Measurements from ENCODE around the gene ITSN1.
A peak's percentile ranks its signal among the peaks of the same experiment; 100 is the strongest.
"Not testable (repeated sequence)": the region's sequence is repeated elsewhere in the genome, so short reads cannot be mapped to it uniquely, and the experiment has no call there.

The ITSN1 gene

GRCh38 chr21:33866826-33867225 is 224.5 kb downstream of the ITSN1 start:
- DNase-seq, result no peak

DNA sequence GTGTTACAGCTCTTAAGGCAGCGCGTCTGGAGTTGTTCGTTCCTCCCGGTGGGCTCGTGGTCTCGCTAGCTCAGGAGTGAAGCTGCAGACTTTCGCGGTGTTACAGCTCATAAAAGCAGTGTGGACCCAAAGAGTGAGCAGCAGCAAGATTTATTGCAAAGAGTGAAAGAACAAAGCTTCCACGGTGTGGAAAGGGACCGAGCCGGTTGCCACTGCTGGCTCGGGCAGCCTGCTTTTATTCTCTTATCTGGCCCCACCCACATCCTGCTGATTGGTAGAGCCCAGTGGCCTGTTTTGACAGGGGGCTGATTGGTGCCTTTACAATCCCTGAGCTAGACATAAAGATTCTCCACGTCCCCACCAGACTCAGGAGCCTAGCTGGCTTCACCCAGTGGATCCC is 225.6 kb downstream of the ITSN1 start:
- DNase-seq, result not testable (repeated sequence)

DNA sequence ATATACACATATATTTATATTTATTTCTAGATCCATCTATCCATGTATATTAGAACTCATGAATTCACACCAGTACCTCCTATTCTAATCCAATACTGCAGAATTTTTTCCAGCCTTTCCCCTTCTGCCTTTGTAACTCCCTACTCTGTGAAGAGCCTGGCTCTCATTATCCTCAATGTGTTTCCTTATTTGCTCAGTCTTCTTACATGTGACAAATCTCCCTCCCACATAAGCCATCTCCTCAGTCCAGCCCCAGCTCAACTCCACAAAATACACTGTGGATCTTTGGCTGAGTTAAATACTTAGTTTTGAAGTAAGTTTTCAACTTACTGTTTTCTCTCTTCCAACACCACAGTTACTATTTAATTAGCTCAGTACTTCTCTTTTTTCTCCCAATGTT is 227.6 kb downstream of the ITSN1 start:
- DNase-seq, result no peak

DNA sequence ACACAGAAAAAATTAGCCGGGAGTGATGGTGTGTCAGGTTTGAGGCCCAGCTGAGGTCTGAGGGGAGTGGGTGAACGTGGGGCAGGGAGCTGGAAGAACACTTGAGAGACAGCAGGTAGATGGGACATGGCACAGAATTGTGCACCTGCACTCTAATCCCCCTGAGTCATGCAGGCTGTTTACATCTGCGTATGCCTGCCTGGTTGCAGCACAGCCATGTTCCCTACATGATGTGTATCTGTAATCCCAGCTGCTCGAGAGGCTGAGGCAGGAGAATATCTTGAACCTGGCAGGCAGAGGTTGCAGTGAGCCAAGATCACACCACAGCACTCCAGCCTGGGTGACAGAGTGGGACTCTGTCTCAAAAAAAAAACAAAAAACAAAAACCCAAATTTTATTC is 228.5 kb downstream of the ITSN1 start:
- DNase-seq, result no peak

DNA sequence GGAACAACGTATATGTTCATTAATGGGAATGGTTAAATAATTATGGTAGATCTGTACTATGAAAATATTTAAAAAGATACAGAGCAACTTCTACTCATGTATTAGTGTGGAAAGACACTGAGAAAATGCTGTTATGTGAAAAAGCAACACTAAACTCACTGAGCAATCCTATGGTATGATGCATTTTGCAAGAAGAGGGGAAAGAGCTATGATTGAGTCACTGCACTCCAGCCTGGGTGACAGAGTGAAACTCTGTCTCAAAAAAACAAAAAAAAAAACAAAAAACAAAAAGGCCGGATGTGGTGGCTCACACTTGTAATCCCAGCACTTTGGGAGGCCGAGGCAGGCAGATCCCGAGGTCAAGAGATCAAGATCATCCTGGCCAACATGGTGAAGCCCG is 228.9 kb downstream of the ITSN1 start:
- no peak for DNase-seq

DNA sequence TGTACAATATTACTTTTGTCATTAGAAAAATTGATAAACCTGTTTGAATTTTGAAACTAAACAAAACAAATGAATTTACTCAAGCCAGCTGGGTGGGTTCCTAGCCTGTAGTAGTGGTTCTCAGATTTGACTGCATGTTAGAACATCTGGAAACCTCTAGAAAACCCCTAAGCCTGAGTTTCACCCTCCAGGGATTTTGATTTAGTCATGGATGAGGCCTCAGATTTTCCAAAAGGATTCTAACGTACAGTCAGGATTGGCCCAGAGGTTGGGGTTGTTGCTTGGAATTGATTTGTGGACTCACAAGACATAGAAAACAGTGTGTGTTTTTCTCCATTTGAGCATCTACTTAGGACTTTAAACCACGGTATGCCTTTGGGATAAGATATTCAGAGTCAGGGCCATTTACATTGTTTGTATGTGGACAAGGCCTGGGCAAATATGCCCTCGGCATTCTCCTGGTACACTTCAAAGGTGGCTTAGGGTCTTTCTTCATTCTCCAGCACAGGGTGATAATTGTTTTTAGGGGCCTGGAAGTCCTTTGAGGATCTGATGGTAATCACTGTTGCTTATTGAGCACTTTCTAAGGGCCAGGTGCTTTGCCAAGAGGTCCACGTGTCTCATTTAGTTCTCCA is 230.7 kb downstream of the ITSN1 start:
- DNase-seq, result no peak

GRCh38 chr21:33874161-33874560 is 231.9 kb downstream of the ITSN1 start:
- DNase-seq, result no peak

DNA sequence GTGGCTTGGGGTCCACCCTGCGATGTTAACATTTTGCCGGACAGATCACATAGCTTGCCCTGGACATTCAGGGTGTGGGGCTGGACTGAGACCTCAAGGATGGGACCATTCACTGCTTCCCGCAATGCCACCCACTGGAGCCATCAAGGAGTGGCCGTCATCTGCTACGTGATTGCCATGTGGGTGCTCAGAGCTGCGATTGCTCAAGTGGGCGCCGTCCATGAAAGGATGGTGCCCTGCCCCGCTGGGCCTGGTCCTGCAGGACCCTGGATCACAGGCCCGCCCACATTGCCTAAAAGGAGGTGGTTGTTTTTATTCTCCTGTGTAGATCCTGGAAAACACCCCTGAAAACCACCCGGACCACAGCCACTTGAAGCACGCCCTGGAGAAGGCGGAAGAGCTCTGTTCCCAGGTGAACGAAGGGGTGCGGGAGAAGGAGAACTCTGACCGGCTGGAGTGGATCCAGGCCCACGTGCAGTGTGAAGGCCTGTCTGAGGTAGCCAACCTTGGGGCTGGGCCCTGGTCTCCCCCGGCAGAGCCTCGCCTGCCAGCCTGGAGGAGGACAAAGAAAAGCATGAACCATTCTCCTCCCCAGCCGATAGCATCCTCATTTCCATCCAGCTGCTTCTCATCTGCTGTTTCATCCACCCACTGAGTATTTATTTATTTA is 232.9 kb downstream of the ITSN1 start:
- DNase-seq, result no peak

- DNase-seq, result no peak
Measured at GRCh38 chr21:33878824-33879223, 236.5 kb downstream of the ITSN1 start.

GRCh38 chr21:33880626-33881025 is 238.3 kb downstream of the ITSN1 start:
- DNase-seq, result no peak

- no peak for DNase-seq
Measured at GRCh38 chr21:33881689-33882440, 239.6 kb downstream of the ITSN1 start.

DNA sequence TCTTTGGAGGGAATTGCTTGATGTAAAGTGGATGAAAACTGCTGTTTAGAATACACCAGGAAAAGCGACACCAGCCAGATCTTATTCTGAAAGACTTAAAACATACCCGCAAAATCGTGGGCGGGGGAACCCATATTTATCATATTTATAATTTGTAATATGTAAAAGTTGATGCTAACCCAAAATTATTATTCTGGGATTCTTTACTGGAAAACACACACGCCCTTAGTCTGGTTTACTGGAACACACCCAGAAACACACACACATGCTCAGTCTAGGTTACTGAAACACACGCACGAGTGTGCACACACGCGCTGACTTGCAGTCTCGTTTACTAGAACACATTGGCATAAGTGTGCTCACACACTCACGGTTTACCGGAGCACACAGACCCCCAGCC is 240.8 kb downstream of the ITSN1 start:
- DNase-seq, result no peak

- DNase-seq, result no peak
Measured at GRCh38 chr21:33884376-33885171, 242.3 kb downstream of the ITSN1 start.

DNA sequence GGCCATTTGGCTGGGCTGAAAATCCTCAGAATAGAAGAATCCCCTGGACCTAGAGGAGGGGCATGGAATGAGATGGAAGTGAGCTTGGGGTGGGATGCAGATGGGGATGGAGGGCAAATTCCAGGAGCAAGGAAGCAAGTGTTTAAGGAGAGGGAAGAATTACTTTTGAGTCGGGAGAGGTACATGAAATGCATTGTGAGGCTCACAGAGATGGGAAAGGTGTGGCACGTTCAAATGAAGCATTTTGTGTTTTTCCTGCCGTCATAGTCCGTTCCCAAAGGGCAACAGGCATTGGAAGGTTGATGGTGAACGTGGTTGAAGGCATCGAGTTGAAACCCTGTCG is 242.8 kb downstream of the ITSN1 start:
- DNase-seq, result no peak

DNA sequence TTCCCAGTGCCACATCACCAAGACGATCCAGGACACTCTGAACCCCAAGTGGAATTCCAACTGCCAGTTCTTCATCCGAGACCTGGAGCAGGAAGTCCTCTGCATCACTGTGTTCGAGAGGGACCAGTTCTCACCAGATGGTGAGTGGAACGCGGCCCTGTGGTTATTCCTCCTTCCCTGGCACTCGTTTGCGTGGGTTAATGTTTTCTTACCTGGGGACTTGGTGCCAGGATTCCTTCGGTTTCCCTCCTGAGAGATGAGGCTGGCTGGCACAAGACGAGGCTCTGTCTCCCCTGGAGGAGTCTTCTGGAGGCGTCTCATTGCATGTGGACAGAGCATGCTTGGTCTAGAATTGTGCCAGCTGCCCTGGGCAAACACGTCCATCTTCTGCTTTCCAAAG is 244.0 kb downstream of the ITSN1 start:
- DNase-seq, result no peak

- DNase-seq, result no peak
Measured at GRCh38 chr21:33890187-33890586, 247.9 kb downstream of the ITSN1 start.

DNA sequence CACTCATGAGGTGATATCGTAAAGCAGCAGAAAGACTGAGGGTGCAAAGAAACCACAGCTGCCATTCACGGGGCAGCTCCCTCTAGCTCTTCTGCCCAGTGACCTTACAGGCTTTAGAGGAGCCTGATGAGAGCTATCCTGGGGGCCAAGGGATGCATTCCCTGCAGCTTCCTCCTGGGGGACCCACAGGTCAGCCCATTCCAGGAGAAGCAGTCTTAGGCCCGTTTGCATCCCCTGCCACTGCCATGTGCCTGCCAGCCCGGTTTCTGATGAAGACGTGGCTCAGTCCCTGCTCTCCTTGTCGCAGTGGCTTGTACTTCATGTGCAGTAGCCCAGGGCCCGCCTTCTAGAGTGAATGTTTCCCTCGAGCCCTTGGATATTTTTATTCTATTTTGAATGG is 250.6 kb downstream of the ITSN1 start:
- no peak for DNase-seq

DNA sequence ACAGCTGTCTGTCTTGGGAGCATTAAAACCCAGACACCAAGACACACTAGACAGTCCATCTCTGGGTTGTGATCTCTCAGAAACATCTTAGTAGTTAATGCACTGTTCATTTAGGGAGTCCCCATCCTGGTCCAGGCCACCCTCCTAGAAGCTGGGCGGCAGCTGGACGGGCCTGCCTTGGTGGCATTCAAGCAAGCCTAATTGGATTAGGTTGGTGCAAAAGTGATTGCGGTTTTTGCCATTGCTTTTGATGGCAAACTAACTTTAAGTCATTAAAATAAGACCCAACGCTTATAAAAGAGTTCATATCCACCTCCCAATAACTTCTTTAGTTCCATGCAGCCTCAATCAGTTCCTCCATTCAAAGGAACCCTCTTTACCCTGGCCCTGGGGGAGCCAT is 251.6 kb downstream of the ITSN1 start:
- no peak for DNase-seq

DNA sequence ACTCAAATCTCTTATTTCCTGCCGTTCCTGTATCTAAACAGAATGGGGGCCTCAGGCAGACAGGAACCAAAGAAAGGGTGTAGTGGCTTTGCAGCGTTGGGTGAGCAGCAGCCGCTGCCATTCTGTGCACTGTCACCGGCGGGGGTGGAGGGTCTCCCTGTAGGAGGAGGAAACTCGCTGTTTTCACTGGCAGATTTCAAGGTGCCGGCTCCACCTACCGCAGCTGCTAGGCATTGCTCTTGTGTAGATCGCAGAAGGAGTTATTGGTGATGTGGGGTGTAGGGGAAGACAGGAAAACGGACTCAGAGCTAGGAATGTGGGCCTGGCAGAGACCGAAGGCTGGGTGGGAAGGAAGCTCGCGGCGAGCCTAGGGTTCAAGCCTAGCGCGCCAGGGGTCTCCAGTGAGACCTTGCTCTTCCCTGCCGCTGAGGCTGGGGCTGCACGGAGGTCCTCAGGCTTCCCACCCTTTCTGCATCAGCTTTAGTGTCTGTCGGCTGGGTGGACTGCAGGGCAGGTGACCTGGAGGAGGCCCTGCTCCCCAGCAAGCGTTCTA is 252.5 kb downstream of the ITSN1 start:
- peak in 4 of 5 experiments; percentile 9 to 68 (median 26) for DNase-seq

DNA sequence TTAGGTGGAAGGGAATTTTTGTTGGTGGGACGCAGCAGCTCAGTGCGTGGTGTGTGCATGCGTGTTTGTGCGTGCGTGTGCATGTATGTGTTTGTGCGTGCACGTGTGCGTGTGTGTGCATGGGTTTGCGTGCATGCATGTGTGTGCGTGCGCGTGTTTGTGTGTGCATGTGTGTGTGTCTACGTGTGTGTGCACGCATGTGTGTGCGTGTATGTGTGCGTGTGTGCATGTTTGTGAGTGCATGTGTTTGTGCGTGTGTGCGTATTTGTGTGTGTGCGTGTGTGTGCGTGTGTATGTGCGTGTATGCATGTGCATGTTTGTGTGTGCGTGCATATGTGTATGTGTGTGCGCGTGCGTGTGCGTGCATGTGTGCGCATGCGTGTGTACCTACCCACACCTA is 253.1 kb downstream of the ITSN1 start:
- DNase-seq, result no peak

DNA sequence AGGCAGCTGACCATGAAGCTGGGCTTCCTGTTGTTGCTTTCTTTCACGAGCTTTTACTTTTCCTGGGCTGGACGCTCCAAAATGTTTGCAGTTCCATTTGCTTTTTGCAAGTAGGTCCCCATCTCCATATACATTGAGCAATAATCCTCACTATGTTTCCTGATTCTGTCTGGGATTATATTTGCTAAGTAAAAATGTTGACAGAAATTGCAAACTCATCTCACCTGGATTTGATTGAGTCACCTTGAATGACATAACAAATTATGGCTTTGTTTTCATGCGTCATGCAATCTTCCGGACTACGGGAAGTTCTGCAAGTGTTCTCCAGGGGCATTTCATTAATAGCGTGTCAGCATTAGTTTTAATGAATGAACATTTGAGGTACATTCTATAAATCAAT is 254.4 kb downstream of the ITSN1 start:
- DNase-seq, result no peak

DNA sequence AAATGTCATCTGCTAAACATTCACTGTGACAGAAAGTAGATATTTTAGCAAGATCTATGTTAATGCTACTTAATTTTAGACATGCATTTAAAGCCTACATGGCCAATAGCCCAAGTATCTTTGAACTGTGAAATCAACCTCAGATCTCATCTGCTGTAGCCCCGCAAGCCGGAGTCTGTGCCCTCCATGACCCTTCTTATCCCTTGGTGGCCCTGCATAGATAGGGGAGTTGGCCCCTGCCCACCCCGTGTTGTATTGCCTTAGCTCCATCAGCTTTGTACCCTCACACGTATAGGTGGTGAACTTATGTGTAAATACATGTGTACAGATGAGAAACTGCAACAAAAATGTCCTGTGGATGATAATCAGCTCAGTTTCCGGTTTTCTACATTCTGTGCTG is 254.8 kb downstream of the ITSN1 start:
- no peak for DNase-seq

- no peak for DNase-seq
Measured at GRCh38 chr21:33897739-33898138, 255.4 kb downstream of the ITSN1 start.

All from T-helper 2 cell (primary cell).